Lower leg skin (tissue), 3 donors: ENCODE results near the gene PDSS2.

ENCODE experiments used
- POLR2A ChIP-seq, 2 donors: fragments of 450-650 bp; IDR thresholded peaks; one replicate each; pipeline ENCODE4 v1.6.1; 2016 to 2017; ENCODE audit warnings: antibody characterized with exemption in 2 of 2, mild to moderate bottlenecking in 1 of 2, moderate library complexity in 1 of 2
- TF ChIP-seq, protein P1 (sequence below), 3 donors: fragments of 450-650 bp; IDR thresholded peaks; one replicate each; pipeline ENCODE4 v1.5.1; 2016; ENCODE audit warnings: antibody characterized with exemption in 3 of 3, mild to moderate bottlenecking in 3 of 3, moderate library complexity in 2 of 3

- TF ChIP-seq, protein P1, sequence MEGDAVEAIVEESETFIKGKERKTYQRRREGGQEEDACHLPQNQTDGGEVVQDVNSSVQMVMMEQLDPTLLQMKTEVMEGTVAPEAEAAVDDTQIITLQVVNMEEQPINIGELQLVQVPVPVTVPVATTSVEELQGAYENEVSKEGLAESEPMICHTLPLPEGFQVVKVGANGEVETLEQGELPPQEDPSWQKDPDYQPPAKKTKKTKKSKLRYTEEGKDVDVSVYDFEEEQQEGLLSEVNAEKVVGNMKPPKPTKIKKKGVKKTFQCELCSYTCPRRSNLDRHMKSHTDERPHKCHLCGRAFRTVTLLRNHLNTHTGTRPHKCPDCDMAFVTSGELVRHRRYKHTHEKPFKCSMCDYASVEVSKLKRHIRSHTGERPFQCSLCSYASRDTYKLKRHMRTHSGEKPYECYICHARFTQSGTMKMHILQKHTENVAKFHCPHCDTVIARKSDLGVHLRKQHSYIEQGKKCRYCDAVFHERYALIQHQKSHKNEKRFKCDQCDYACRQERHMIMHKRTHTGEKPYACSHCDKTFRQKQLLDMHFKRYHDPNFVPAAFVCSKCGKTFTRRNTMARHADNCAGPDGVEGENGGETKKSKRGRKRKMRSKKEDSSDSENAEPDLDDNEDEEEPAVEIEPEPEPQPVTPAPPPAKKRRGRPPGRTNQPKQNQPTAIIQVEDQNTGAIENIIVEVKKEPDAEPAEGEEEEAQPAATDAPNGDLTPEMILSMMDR (IDR thresholded peaks at IDR 0.05): no peak
- TF ChIP-seq POLR2A (IDR thresholded peaks at IDR 0.05): no peak
Measured at GRCh38 chr6:107333491-107333890, 125.9 kb downstream of the PDSS2 start.
